CD4-positive, alpha-beta T cell (primary cell): ENCODE results near the gene MBL2. TPM values are rescaled to one million over a fixed set of nuclear protein-coding genes. Genes with fewer than 3 reads are reported as not detected.

Source experiments
- ATAC-seq: fragments of 200-7000 bp; cut with Tn5 transposase; one replicate; pipeline ENCODE4 v1.10.0; 2022; ENCODE audit warnings: mild to moderate bottlenecking; ENCODE audit not compliant: poor library complexity
- CTCF ChIA-PET: fragments of 350-600 bp; sonication (Branson Sonifier 250); formaldehyde crosslinking; loops from one replicate; lab custom pipeline; 2021; ENCODE audit warnings: antibody characterized with exemption, inconsistent platforms; lab: Charles Lee
- POLR2A ChIA-PET: fragments of 350-600 bp; sonication (Branson Sonifier 250); formaldehyde crosslinking; loops from one replicate; lab custom pipeline; 2021; ENCODE audit warnings: antibody characterized with exemption, inconsistent platforms; lab: Charles Lee
- DNase-seq, 14 experiments: peaks; one replicate each; pipeline ENCODE4 v3.0.0-alpha.2; 2013 to 2020; ENCODE audit warnings: mixed read lengths in 2 of 14
- H3K27ac ChIP-seq, 2 donors: one replicate each; pipeline versions ENCODE4 v1.5.1 to v1.7.0; 2013; ENCODE audit warnings: low read length in 2 of 2, low read depth in 1 of 2, mild to moderate bottlenecking in 1 of 2
- H3K27me3 ChIP-seq, 2 experiments: 1 replicate in 1 of 2; 2 replicates in 1 of 2; pipeline versions ENCODE4 v1.6.1 to v1.7.0; 2013; ENCODE audit warnings: low read length in 2 of 2, control low read depth in 1 of 2, mild to moderate bottlenecking in 1 of 2, moderate library complexity in 1 of 2; ENCODE audit not compliant: insufficient read depth in 2 of 2, control insufficient read depth in 1 of 2
- H3K36me3 ChIP-seq: one replicate; pipeline ENCODE4 v1.6.1; 2013; ENCODE audit warnings: low read length, control low read depth; ENCODE audit not compliant: insufficient read depth
- H3K4me1 ChIP-seq: one replicate; pipeline ENCODE4 v1.6.1; 2013; ENCODE audit warnings: low read length, control low read depth; ENCODE audit not compliant: insufficient read depth
- H3K4me3 ChIP-seq: one replicate; pipeline ENCODE4 v1.5.1; 2013; ENCODE audit warnings: mild to moderate bottlenecking, low read length, moderate library complexity
- H3K9me3 ChIP-seq, 2 experiments: 1 replicate in 1 of 2; 2 replicates in 1 of 2; pipeline versions ENCODE4 v1.6.1 to v1.7.0; 2013; ENCODE audit warnings: low read length in 2 of 2, mild to moderate bottlenecking in 2 of 2, control low read depth in 1 of 2, moderate library complexity in 1 of 2; ENCODE audit not compliant: control insufficient read depth in 1 of 2, insufficient read depth in 1 of 2
- H3K27ac Mint-ChIP-seq: one replicate; pipeline ENCODE4 v1.8.0; 2020; ENCODE audit warnings: mixed read lengths
- H3K27me3 Mint-ChIP-seq: one replicate; pipeline ENCODE4 v1.8.0; 2021; ENCODE audit warnings: mixed read lengths
- H3K36me3 Mint-ChIP-seq: one replicate; pipeline ENCODE4 v1.8.0; 2021; ENCODE audit warnings: low read depth, mixed read lengths
- H3K4me1 Mint-ChIP-seq: one replicate; pipeline ENCODE4 v1.8.0; 2021; ENCODE audit warnings: low read depth, mixed read lengths
- H3K4me3 Mint-ChIP-seq: one replicate; pipeline ENCODE4 v1.8.0; 2020; ENCODE audit warnings: mild to moderate bottlenecking, mixed read lengths
- H3K9me3 Mint-ChIP-seq: one replicate; pipeline ENCODE4 v1.8.0; 2020; ENCODE audit warnings: mixed read lengths
- intact Hi-C, 2 experiments: fragments of 100-400 bp; cut with DNase I in 1 of 2; cut with micrococcal nuclease in 1 of 2; formaldehyde crosslinking; loops; one replicate each; pipeline versions ENCODE4 v1.15.1 to v1.9.0; 2023 to 2025; cut with DNase I, micrococcal nuclease
- total RNA-seq, 174 experiments: library from RNA in 2 of 174; stranded (reverse) in 2 of 174; gene quantifications; one replicate each; pipeline ENCODE4 v1.2.3 and lab custom pipeline; 2021 to 2026
- TF ChIP-seq, protein P1 (sequence below): fragments of 200-600 bp; IDR thresholded peaks from one replicate; pipeline ENCODE4 v1.8.0; 2022; ENCODE audit warnings: antibody characterized with exemption, mild to moderate bottlenecking

Gene MBL2
- total RNA-seq, 2 experiments from 2014 or later, result not detected

GRCh38 chr10:52814506-52814905 is 41.9 kb upstream of the MBL2 start:
- no peaks in the 10 kb centered on the region for H3K36me3 ChIP-seq
- Mint-ChIP-seq H3K27me3 (no peaks in the 10 kb centered on the region), H3K9me3 (no peaks in the 10 kb centered on the region), H3K36me3 (no peaks in the 10 kb centered on the region), H3K27ac (no peak overlapping the region), H3K4me1 (no peaks in the 10 kb centered on the region), H3K4me3 (no peak overlapping the region)
- no peaks in the 10 kb centered on the region for H3K4me1 ChIP-seq
- TF ChIP-seq, protein P1, sequence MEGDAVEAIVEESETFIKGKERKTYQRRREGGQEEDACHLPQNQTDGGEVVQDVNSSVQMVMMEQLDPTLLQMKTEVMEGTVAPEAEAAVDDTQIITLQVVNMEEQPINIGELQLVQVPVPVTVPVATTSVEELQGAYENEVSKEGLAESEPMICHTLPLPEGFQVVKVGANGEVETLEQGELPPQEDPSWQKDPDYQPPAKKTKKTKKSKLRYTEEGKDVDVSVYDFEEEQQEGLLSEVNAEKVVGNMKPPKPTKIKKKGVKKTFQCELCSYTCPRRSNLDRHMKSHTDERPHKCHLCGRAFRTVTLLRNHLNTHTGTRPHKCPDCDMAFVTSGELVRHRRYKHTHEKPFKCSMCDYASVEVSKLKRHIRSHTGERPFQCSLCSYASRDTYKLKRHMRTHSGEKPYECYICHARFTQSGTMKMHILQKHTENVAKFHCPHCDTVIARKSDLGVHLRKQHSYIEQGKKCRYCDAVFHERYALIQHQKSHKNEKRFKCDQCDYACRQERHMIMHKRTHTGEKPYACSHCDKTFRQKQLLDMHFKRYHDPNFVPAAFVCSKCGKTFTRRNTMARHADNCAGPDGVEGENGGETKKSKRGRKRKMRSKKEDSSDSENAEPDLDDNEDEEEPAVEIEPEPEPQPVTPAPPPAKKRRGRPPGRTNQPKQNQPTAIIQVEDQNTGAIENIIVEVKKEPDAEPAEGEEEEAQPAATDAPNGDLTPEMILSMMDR, result no peak
- H3K27me3 ChIP-seq, result no peaks in the 10 kb centered on the region
- ChIA-PET CTCF (no interaction called here), POLR2A (no interaction called here)
- no peak for DNase-seq
- H3K27ac ChIP-seq, result no peak overlapping the region
- no peak for ATAC-seq
- intact Hi-C loops, result no loop called here
- no peak overlapping the region for H3K4me3 ChIP-seq
- H3K9me3 ChIP-seq, result no peaks in the 10 kb centered on the region

- Mint-ChIP-seq H3K27me3 (no peaks in the 10 kb centered on the region), H3K4me1 (no peaks in the 10 kb centered on the region), H3K36me3 (no peaks in the 10 kb centered on the region), H3K27ac (no peak overlapping the region), H3K9me3 (no peaks in the 10 kb centered on the region), H3K4me3 (no peak overlapping the region)
- intact Hi-C loops, result no loop called here
- DNase-seq (no peak), ATAC-seq (no peak)
- Histone ChIP-seq H3K27ac (no peak overlapping the region), H3K36me3 (no peaks in the 10 kb centered on the region), H3K27me3 (no peaks in the 10 kb centered on the region), H3K9me3 (no peaks in the 10 kb centered on the region), H3K4me3 (no peak overlapping the region), H3K4me1 (no peaks in the 10 kb centered on the region)
- ChIA-PET CTCF (no interaction called here), POLR2A (no interaction called here)
- TF ChIP-seq, protein P1, result no peak
Observed at GRCh38 chr10:52811776-52812175, 39.2 kb upstream of the MBL2 start.

DNA sequence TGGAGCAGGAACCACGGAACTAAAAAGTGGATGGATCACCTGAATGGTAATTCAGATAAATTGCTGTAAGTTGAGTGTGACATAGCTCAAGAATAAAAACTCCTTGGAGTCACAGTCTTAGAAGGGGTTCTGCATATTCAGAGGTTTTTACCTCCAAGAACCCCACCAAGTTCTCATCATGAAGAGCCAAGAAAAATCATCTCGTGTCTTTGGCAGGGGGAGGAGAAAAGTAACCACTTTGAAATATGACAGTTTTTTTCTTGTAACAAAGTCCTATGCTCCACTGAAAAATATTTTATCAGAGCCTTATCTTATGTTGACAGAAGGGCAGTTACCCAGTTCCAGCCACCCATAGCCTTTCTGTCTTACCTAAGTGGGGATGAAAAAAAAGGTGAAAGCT is 38.2 kb upstream of the MBL2 start:
- Histone ChIP-seq H3K9me3 (peaks cover 0 to 3% of the 10 kb centered on the region in 2 experiments), H3K27me3 (no peaks in the 10 kb centered on the region), H3K36me3 (no peaks in the 10 kb centered on the region), H3K27ac (no peak overlapping the region), H3K4me3 (no peak overlapping the region), H3K4me1 (no peaks in the 10 kb centered on the region)
- Mint-ChIP-seq H3K4me1 (no peaks in the 10 kb centered on the region), H3K4me3 (no peak overlapping the region), H3K27me3 (no peaks in the 10 kb centered on the region), H3K9me3 (no peaks in the 10 kb centered on the region), H3K27ac (no peak overlapping the region), H3K36me3 (no peaks in the 10 kb centered on the region)
- CTCF ChIA-PET, result no interaction called here
- TF ChIP-seq, protein P1, result no peak
- ATAC-seq (no peak), DNase-seq (no peak)
- POLR2A ChIA-PET, result no interaction called here
- intact Hi-C loops, result no loop called here
